ENCODE data around the gene RNF123.

Gene RNF123

GRCh38 chr3:49707113-49707480, 17.7 kb downstream of the RNF123 start:
- DNase-seq: no peak
- Histone ChIP-seq H3K4me3 (ENCODE audit: low read depth, low read length) (no peak overlapping the region), H3K27me3 (ENCODE audit: insufficient read depth, low read depth, severe bottlenecking) (no peaks in the 10 kb centered on the region), H3K36me3 (peaks cover 9% of the 10 kb centered on the region), H3K27ac (no peak overlapping the region), H3K9me3 (ENCODE audit: severe bottlenecking) (no peaks in the 10 kb centered on the region)
- TF ChIP-seq, protein P1, sequence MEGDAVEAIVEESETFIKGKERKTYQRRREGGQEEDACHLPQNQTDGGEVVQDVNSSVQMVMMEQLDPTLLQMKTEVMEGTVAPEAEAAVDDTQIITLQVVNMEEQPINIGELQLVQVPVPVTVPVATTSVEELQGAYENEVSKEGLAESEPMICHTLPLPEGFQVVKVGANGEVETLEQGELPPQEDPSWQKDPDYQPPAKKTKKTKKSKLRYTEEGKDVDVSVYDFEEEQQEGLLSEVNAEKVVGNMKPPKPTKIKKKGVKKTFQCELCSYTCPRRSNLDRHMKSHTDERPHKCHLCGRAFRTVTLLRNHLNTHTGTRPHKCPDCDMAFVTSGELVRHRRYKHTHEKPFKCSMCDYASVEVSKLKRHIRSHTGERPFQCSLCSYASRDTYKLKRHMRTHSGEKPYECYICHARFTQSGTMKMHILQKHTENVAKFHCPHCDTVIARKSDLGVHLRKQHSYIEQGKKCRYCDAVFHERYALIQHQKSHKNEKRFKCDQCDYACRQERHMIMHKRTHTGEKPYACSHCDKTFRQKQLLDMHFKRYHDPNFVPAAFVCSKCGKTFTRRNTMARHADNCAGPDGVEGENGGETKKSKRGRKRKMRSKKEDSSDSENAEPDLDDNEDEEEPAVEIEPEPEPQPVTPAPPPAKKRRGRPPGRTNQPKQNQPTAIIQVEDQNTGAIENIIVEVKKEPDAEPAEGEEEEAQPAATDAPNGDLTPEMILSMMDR (IDR thresholded peaks at IDR 0.05; ENCODE audit: low read depth, low read length): no peak

DNA sequence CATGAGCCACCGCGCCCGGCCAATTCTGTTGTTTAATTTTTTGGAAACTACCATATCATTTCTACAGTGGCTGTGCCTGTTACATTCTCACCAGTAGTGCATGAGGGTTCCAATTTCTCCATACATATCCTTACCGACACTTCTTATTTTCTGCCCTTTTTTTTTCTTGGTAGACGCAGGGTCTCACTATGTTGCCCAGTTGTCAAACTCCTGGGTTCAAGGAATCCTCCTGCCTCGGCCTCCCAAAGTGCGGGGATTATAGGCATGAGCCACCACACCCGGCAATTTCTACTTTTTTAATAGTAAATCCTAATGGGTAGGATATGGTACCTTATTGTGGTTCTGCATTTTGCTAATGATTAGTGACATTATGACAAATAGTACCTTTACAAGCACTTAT, 20.5 kb downstream of the RNF123 start:
- no peak overlapping the region for H3K4me3 ChIP-seq (ENCODE audit: low read depth, low read length)
- TF ChIP-seq, protein P1 (IDR thresholded peaks at IDR 0.05; ENCODE audit: low read depth, low read length): no peak
- no peak for DNase-seq
- H3K36me3 ChIP-seq: peaks cover 4% of the 10 kb centered on the region; the same call in 1 of the 2 replicates
- H3K9me3 ChIP-seq (ENCODE audit: severe bottlenecking): no peaks in the 10 kb centered on the region
- no peaks in the 10 kb centered on the region for H3K27me3 ChIP-seq (ENCODE audit: insufficient read depth, low read depth, severe bottlenecking)
- H3K27ac ChIP-seq: no peak overlapping the region

DNA sequence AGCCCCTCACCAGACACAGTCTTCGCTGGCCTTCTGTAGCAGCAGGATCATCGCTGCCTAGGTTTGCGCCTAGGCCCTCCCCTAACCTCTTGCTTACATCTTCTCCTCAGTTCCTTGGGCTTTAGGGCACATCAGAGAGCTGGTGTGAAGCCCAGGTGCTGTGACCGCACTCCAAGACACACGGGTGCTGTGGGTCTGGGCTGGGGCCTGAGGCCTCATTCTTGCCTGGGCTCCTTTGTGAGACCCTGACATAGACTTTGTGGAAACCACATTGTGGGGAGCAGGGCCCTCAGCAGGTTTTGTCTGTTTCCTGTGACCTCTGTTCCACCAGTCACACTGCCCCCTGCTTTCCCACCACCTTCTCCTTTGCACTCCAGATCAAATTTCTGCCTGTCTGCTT, 22.1 kb downstream of the RNF123 start:
- TF ChIP-seq, protein P1 (IDR thresholded peaks at IDR 0.05; ENCODE audit: low read depth, low read length): no peak
- Histone ChIP-seq H3K27me3 (ENCODE audit: insufficient read depth, low read depth, severe bottlenecking) (no peaks in the 10 kb centered on the region), H3K36me3 (peaks cover 11% of the 10 kb centered on the region; the same call in 1 of the 2 replicates), H3K4me3 (ENCODE audit: low read depth, low read length) (no peak overlapping the region), H3K9me3 (ENCODE audit: severe bottlenecking) (no peaks in the 10 kb centered on the region), H3K27ac (no peak overlapping the region)
- DNase-seq: no peak

- H3K27ac ChIP-seq: no peak overlapping the region
- H3K4me3 ChIP-seq (ENCODE audit: low read depth, low read length): no peak overlapping the region
- H3K36me3 ChIP-seq: peaks cover 12% of the 10 kb centered on the region; the same call in 1 of the 2 replicates
- TF ChIP-seq, protein P1 (IDR thresholded peaks at IDR 0.05; ENCODE audit: low read depth, low read length): no peak
- no peaks in the 10 kb centered on the region for H3K27me3 ChIP-seq (ENCODE audit: insufficient read depth, low read depth, severe bottlenecking)
- no peaks in the 10 kb centered on the region for H3K9me3 ChIP-seq (ENCODE audit: severe bottlenecking)
- no peak for DNase-seq
Observed at GRCh38 chr3:49712166-49712565, 22.8 kb downstream of the RNF123 start.

GRCh38 chr3:49712631-49713317, 23.4 kb downstream of the RNF123 start:
- TF ChIP-seq, protein P1 (IDR thresholded peaks at IDR 0.05; ENCODE audit: low read depth, low read length): no peak

More at GRCh38 chr3:49712631-49713317, 23.4 kb downstream of the RNF123 start:
- peaks cover 12% of the 10 kb centered on the region; the same call in 1 of the 2 replicates for H3K36me3 ChIP-seq
- no peaks in the 10 kb centered on the region for H3K9me3 ChIP-seq (ENCODE audit: severe bottlenecking)
- no peaks in the 10 kb centered on the region for H3K27me3 ChIP-seq (ENCODE audit: insufficient read depth, low read depth, severe bottlenecking)
- no peak overlapping the region for H3K4me3 ChIP-seq (ENCODE audit: low read depth, low read length)
- no peak overlapping the region for H3K27ac ChIP-seq
- no peak for DNase-seq
